ENCODE measurements around the gene METAP1. TPM values are rescaled to one million over a fixed set of nuclear protein-coding genes. Genes with fewer than 3 reads are reported as not detected.
A peak's percentile ranks its signal among the peaks of the same experiment; 100 is the strongest.

METAP1 gene
- total and polyA plus RNA-seq, 2 of the 8 experiments (the other 6 are each of a cell fraction or from before 2014, with no cell fraction given) = 50.6 to 85.2 TPM

DNA sequence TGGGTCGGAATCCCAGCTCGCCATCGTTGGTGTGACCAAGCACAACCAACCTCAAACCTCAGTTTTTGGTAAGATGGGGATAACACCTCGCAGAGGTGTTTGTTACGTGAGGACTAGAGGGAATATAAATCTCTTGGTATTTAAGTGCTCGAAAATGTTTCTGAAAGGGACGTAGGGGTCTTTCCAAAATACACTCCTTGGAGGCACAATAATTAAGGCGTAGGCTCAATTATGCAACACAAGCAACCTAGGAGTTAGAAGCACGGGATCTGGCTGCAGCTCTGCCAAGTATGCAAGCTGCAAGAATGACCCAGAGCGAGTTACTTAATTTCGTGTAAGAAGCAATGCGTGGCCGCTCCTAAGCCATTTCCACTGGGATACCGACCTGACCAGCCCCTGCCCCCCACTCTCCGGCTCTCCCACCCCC, 92.5 kb downstream of the METAP1 start:
- no peak overlapping the region for H2AK5ac ChIP-seq (ENCODE audit: low read depth, low read length)
- POLR2A ChIA-PET (ENCODE audit: partially characterized antibody) = interaction anchor here (0.6 to 2.1 kb wide), 31 partner anchors 10 to 862 kb away, joined by 3 to 17 read pairs (median 4); partner anchors contain the start of genes EIF4E, H2AZ1, METAP1 and TRMT10A
- H2AFZ ChIP-seq (ENCODE audit: low read length) = no peak overlapping the region
- TF ChIP-seq YY1 (IDR thresholded peaks at IDR 0.05; ENCODE audit: low read depth, low read length) (no peak), SIN3A (conservative IDR thresholded peaks at IDR 0.05 in 1 of 2, IDR thresholded peaks at IDR 0.05 in 1 of 2; ENCODE audit: low read depth in 1 of 2, low read length in 2 of 2) (peak; percentile 9 to 43; a peak in 1 of 4 replicates)

More for the DNA sequence above, 92.5 kb downstream of the METAP1 start:
- peak overlapping the region; percentile 10 for H3K18ac ChIP-seq (ENCODE audit: extremely low read depth, low read length)
- no peak overlapping the region for H2BK12ac ChIP-seq (ENCODE audit: low read depth, low read length)
- peaks cover 2% of the 10 kb centered on the region in 2 experiments for H4K20me1 ChIP-seq (replicated peaks in 1 of 2; ENCODE audit: control insufficient read depth in 1 of 2, insufficient read depth in 2 of 2, low read length in 2 of 2)
- peak overlapping the region; percentile 91 for H2BK5ac ChIP-seq (ENCODE audit: low read depth, low read length)
- H3K14ac ChIP-seq (ENCODE audit: insufficient read length) = no peak overlapping the region
- H4K91ac ChIP-seq (replicated peaks; ENCODE audit: insufficient read length, low read length) = peak overlapping the region; percentile 60
- 2% methylated on average over 13 of the region's 15 CpGs; no CpG with 5 or more reads in 1 of the 2 experiments for WGBS, 2 experiments (ENCODE audit: extremely low coverage in 1 of 2, insufficient coverage in 1 of 2, insufficient read length in 1 of 2, insufficient replicate concordance in 2 of 2, low coverage in 1 of 2, low lambda C conversion rate in 2 of 2, missing lambda C conversion rate in 1 of 2)
- peaks cover 2% of the 10 kb centered on the region; the same call in 1 of the 2 replicates for H3K79me1 ChIP-seq (ENCODE audit: low read depth, low read length)
- peak overlapping the region; percentile 98; the same call in 1 of the 2 replicates for H4K8ac ChIP-seq (ENCODE audit: extremely low read depth, insufficient read depth, low read length)
- peaks cover 7 to 57% of the 10 kb centered on the region in 2 experiments; a peak in 3 of 4 replicates for H3K79me2 ChIP-seq (ENCODE audit: control insufficient read depth in 1 of 2, insufficient read depth in 2 of 2, low read length in 2 of 2)
- CTCF ChIA-PET (ENCODE audit: partially characterized antibody) = interaction anchor here (0.7 to 1.9 kb wide), 7 partner anchors 19 to 504 kb away, joined by 3 to 8 read pairs (median 5); no protein-coding TSS in a partner anchor
- peaks cover 0 to 4% (median 1%) of the 10 kb centered on the region in 4 experiments; a peak in 1 of 7 replicates for H3K4me1 ChIP-seq (replicated peaks in 1 of 4; ENCODE audit: control insufficient read depth in 3 of 4, insufficient read depth in 4 of 4, low read length in 3 of 4)
- H3K4me2 ChIP-seq (ENCODE audit: insufficient read depth in 1 of 2, low read depth in 2 of 2, low read length in 2 of 2) = peak overlapping the region; percentile 70 to 79
- peak overlapping the region; percentile 64 to 97 (median 93) for H3K9ac ChIP-seq (replicated peaks in 1 of 4; ENCODE audit: extremely low read depth in 1 of 4, low read depth in 3 of 4, low read length in 3 of 4)
- H3K27me3 ChIP-seq (replicated peaks in 1 of 4; ENCODE audit: control insufficient read depth in 3 of 4, extremely low read depth in 1 of 4, insufficient read depth in 3 of 4, low read length in 3 of 4) = no peaks in the 10 kb centered on the region
- peaks cover 7% of the 10 kb centered on the region for H3K23me2 ChIP-seq (ENCODE audit: low read depth, low read length)
- H4K5ac ChIP-seq (ENCODE audit: insufficient read length, low read depth, low read length) = peak overlapping the region; percentile 65
- FAIRE-seq = no peak
- H2BK15ac ChIP-seq (ENCODE audit: low read length) = no peak overlapping the region
- H3K23ac ChIP-seq (ENCODE audit: insufficient read length) = no peak overlapping the region
- no peak overlapping the region for H2BK120ac ChIP-seq (replicated peaks; ENCODE audit: low read depth, low read length)
- DNase-seq (ENCODE audit: low read depth in 1 of 2, low spot score in 2 of 2) = no peak
- no peak overlapping the region for H3K56ac ChIP-seq (replicated peaks; ENCODE audit: insufficient read length, low read depth, low read length)
- H3K27ac ChIP-seq (ENCODE audit: low read depth, low read length) = peak overlapping the region; percentile 93; the same call in 1 of the 2 replicates
- H3K4ac ChIP-seq (replicated peaks; ENCODE audit: insufficient read length, low read depth, low read length) = no peak overlapping the region
- H3K9me3 ChIP-seq (ENCODE audit: insufficient read depth in 2 of 2, low read depth in 1 of 2, low read length in 1 of 2) = no peaks in the 10 kb centered on the region
- H2BK20ac ChIP-seq (ENCODE audit: low read length) = no peak overlapping the region
- peak overlapping the region; percentile 63 to 94 (median 82) for H3K4me3 ChIP-seq (ENCODE audit: extremely low read depth in 1 of 4, insufficient read depth in 2 of 4, low read depth in 3 of 4, low read length in 4 of 4)
- peaks cover 4 to 27% (median 20%) of the 10 kb centered on the region in 4 experiments; a peak in 7 of 8 replicates for H3K36me3 ChIP-seq (ENCODE audit: control insufficient read depth in 2 of 4, insufficient read depth in 4 of 4, low read length in 3 of 4)
